Tibial artery (tissue), 4 donors: ENCODE results near the gene MAPK1.

Source experiments
- DNase-seq, 2 donors: peaks; one replicate each; pipeline ENCODE4 v3.0.0-alpha.2; 2019
- H3K27ac ChIP-seq, 2 donors: fragments of 200-600 bp; sonication (generic) in 1 of 2; 1 replicate in 1 of 2; 2 replicates in 1 of 2; pipeline ENCODE4 v1.5.1; 2018 to 2019; ENCODE audit warnings: mild to moderate bottlenecking in 1 of 2
- H3K27me3 ChIP-seq, 2 donors: fragments of 200-600 bp; sonication (generic) in 1 of 2; one replicate each; pipeline versions ENCODE4 v1.5.1 to v1.6.0; 2016 to 2019
- H3K36me3 ChIP-seq, 3 donors: fragments of 200-600 bp; sonication (generic) in 2 of 3; one replicate each; pipeline ENCODE4 v1.5.1; 2016 to 2019; ENCODE audit warnings: mild to moderate bottlenecking in 2 of 3
- H3K4me1 ChIP-seq, 4 donors: fragments of 200-600 bp; sonication (generic) in 2 of 4; 1 replicate in 3 of 4; 2 replicates in 1 of 4; pipeline ENCODE4 v1.5.1; 2016 to 2019
- H3K4me3 ChIP-seq, 2 donors: fragments of 200-600 bp; sonication (generic) in 1 of 2; 1 replicate in 1 of 2; 2 replicates in 1 of 2; pipeline ENCODE4 v1.5.1; 2018 to 2019; ENCODE audit warnings: mild to moderate bottlenecking in 2 of 2
- H3K9me3 ChIP-seq, 3 donors: fragments of 200-600 bp; sonication (generic) in 1 of 3; one replicate each; pipeline ENCODE4 v1.5.1; 2016 to 2019
- CTCF ChIP-seq, 2 experiments: fragments of 200-600 bp in 1 of 2; fragments of 450-650 bp in 1 of 2; IDR thresholded peaks; one replicate each; pipeline ENCODE4 v1.5.1; 2017 to 2019; ENCODE audit warnings: antibody characterized with exemption in 2 of 2, mild to moderate bottlenecking in 1 of 2, moderate library complexity in 1 of 2
- intact Hi-C: fragments of 100-400 bp; cut with DNase I; formaldehyde crosslinking; loops from one replicate; pipeline ENCODE4 v1.15.0; 2023; ENCODE audit warnings: low total_unique reads

MAPK1 gene

GRCh38 chr22:21739828-21740377, 127.5 kb downstream of the MAPK1 start:
- Histone ChIP-seq H3K4me3 (no peak overlapping the region), H3K9me3 (no peaks in the 10 kb centered on the region), H3K27ac (no peak overlapping the region), H3K36me3 (no peaks in the 10 kb centered on the region), H3K4me1 (peaks cover 0 to 8% (median 5%) of the 10 kb centered on the region in 4 donors), H3K27me3 (no peaks in the 10 kb centered on the region)
- intact Hi-C loops: loop anchor here (5.0 kb wide), 1 partner anchor 127 kb away; the partner anchor contains the start of gene MAPK1
- no peak for DNase-seq
- TF ChIP-seq CTCF (IDR thresholded peaks at IDR 0.05): no peak

DNA sequence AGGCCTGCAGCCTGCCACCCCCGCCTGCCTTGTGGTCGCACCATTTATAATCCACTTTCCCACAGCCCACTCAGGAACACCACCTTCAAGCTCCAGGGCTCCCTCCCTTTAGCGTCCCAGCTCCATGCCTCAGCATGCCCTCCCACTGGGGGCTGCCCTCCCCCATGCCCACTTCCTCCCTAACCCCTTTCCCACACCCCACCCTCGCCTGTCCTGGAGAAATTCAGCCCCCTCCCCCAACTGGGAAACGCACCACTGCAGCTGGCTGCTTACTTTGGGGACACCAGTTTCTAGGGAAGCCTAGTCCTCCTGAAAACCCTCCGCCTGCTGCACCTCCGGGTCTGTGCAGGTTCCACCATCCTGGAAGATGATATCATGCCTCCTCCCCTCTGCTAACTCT, 128.5 kb downstream of the MAPK1 start:
- H3K27me3 ChIP-seq: no peaks in the 10 kb centered on the region
- H3K27ac ChIP-seq: no peak overlapping the region
- H3K36me3 ChIP-seq: no peaks in the 10 kb centered on the region
- no peaks in the 10 kb centered on the region for H3K9me3 ChIP-seq
- intact Hi-C loops: loop anchor here (5.0 kb wide), 1 partner anchor 128 kb away; the partner anchor contains the start of gene MAPK1
- H3K4me3 ChIP-seq: no peak overlapping the region
- no peak for DNase-seq
- no peak for TF ChIP-seq CTCF (IDR thresholded peaks at IDR 0.05)
- H3K4me1 ChIP-seq: peaks cover 0 to 16% (median 13%) of the 10 kb centered on the region in 4 donors

DNA sequence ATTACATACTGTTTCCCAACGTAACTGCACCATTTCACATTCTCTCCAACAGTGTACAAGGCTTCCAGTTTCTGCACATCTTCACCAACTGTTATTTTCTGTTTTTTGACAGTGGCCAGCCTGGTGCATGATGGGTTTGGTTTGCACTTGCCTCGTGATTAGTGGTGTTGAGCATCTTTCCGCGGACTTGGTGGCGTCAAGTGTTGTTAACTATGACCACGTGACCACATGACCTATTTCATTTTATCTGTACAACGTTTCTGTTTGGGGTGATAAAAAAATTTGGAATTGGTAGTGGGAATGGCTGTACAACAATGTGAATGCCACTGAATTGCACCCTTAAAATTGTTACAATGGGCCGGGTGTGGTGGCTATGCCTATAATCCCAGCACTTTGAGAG, 129.4 kb downstream of the MAPK1 start:
- no peak for TF ChIP-seq CTCF (IDR thresholded peaks at IDR 0.05)
- DNase-seq: no peak
- intact Hi-C loops: loop anchor here (5.0 kb wide), 1 partner anchor 129 kb away; the partner anchor contains the start of gene MAPK1
- Histone ChIP-seq H3K4me1 (peaks cover 0 to 16% (median 13%) of the 10 kb centered on the region in 4 donors), H3K9me3 (no peaks in the 10 kb centered on the region), H3K4me3 (no peak overlapping the region), H3K36me3 (no peaks in the 10 kb centered on the region), H3K27me3 (no peaks in the 10 kb centered on the region), H3K27ac (no peak overlapping the region)

DNA sequence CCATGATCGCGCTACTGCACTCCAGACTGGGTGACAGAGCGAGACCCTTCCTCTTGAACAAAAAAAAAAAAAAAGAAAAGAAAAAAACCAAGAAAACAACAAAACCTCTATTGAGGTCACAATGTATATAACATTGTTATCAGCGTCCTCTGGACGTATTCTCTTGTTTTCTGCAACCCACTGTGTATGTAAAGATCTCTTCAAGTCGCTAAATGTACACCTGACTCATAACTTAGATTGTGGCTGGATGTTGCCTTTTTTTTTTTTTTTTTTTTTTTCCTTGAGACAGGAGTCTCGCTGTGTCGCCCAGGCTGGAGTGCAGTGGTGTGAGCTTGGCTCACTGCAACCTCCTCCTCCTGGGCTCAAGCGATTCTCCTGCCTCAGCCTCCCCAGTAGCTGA, 130.5 kb downstream of the MAPK1 start:
- TF ChIP-seq CTCF (IDR thresholded peaks at IDR 0.05): no peak
- Histone ChIP-seq H3K27ac (no peak overlapping the region), H3K4me1 (peaks cover 0 to 16% (median 13%) of the 10 kb centered on the region in 4 donors), H3K9me3 (no peaks in the 10 kb centered on the region), H3K27me3 (no peaks in the 10 kb centered on the region), H3K4me3 (no peak overlapping the region), H3K36me3 (no peaks in the 10 kb centered on the region)
- no peak for DNase-seq
- intact Hi-C loops: loop anchor here (5.0 kb wide), 1 partner anchor 130 kb away; the partner anchor contains the start of gene MAPK1

DNA sequence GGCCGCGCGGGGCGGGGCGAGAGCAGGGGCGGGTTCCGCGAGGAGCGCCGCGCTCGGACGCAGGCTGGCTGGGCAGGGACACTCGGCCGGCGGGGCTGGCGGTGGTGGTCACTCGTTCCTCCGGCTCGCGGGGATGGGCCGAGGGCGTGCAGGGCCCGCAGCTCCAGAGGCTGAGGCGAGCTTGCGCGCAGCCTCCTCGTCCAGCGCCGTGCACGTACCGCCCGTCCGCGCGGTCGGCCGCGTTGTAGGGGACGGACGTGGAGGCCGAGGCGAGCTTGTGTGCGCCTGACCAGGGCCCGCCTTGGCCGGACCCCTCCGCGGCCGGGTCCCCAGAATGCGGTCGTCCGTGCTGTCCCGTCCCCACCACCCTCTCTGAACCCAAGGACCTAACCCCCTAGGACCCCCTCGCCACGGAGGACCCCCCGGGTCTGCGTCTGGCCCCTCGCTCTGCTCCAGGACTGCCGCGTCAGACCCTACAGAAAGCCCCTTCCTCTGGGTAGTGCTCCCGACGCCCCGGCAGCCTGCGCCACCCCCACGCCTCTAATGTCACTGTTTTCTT, 131.3 kb downstream of the MAPK1 start:
- no peaks in the 10 kb centered on the region for H3K9me3 ChIP-seq
- TF ChIP-seq CTCF (IDR thresholded peaks at IDR 0.05): no peak
- H3K27me3 ChIP-seq: no peaks in the 10 kb centered on the region
- intact Hi-C loops: loop anchor here (5.0 kb wide), 1 partner anchor 131 kb away; the partner anchor contains the start of gene MAPK1
- peak overlapping the region; percentile 69 to 71 for H3K27ac ChIP-seq
- no peak for DNase-seq
- peak overlapping the region; percentile 64 to 78 for H3K4me3 ChIP-seq
- no peaks in the 10 kb centered on the region for H3K36me3 ChIP-seq
- peaks cover 0 to 16% (median 13%) of the 10 kb centered on the region in 4 donors for H3K4me1 ChIP-seq
